ENCODE results near the gene UBE2C.

- TF ChIP-seq POLR2AphosphoS5 (IDR thresholded peaks at IDR 0.05; ENCODE audit: insufficient read depth in 1 of 2, low read depth in 1 of 2) (no peak), CTCF (IDR thresholded peaks at IDR 0.05) (no peak), POLR2A (IDR thresholded peaks at IDR 0.05) (no peak)
These were observed 10.4 kb downstream of the UBE2C start for GRCh38 chr20:45822857-45823256.

Measured in vagina (tissue), 2 donors.